Muscle of leg (tissue), 11 donors: ENCODE measurements around the gene CASZ1. TPM values are rescaled to one million over a fixed set of nuclear protein-coding genes. Genes with fewer than 3 reads are reported as not detected.

Source experiments
- DNase-seq: peaks from one replicate; pipeline ENCODE4 v3.0.0; 2013
- H3K27ac ChIP-seq: one replicate; pipeline ENCODE4 v1.5.1; 2013; ENCODE audit warnings: mild to moderate bottlenecking, low read length, control low read depth
- H3K27me3 ChIP-seq: one replicate; pipeline ENCODE4 v1.6.1; 2013; ENCODE audit warnings: low read length; ENCODE audit not compliant: control insufficient read depth, insufficient read depth
- H3K36me3 ChIP-seq: one replicate; pipeline ENCODE4 v1.6.1; 2013; ENCODE audit warnings: low read length; ENCODE audit not compliant: control insufficient read depth, insufficient read depth
- H3K4me1 ChIP-seq: one replicate; pipeline ENCODE4 v1.6.1; 2013; ENCODE audit warnings: low read length; ENCODE audit not compliant: control insufficient read depth, insufficient read depth
- H3K4me3 ChIP-seq: one replicate; pipeline ENCODE4 v1.5.1; 2013; ENCODE audit warnings: low read length, control low read depth
- H3K9me3 ChIP-seq: replicated peaks from 2 replicates; pipeline ENCODE4 v1.6.1; 2013; ENCODE audit warnings: low read depth, low read length; ENCODE audit not compliant: control insufficient read depth
- WGBS: methylation state at CpG from one replicate; pipeline ENCODE4 v1.1.5; 2013; ENCODE audit warnings: missing lambda C conversion rate; ENCODE audit not compliant: insufficient coverage; 5-methylcytosine and 5-hydroxymethylcytosine counted together
- polyA plus RNA-seq, 8 donors: library from polyadenylated mRNA; unstranded; fragments of 120-200 nt; gene quantifications; one replicate each; pipeline versions ENCODE4 v1.2.1 to v1.2.3, GENCODE V29; 2013; ENCODE audit warnings: inconsistent platforms in 1 of 8, low replicate concordance in 1 of 8; ENCODE audit not compliant: insufficient read length in 8 of 8, insufficient read depth in 1 of 8
- total RNA-seq: library from RNA; stranded (reverse); fragments of 120-200 nt; gene quantifications from one replicate; pipeline ENCODE4 v1.2.4, GENCODE V29; 2013

The CASZ1 gene
- total and polyA plus RNA-seq, 9 donors = 30.8 to 68.4 (median 45.3) TPM

DNA sequence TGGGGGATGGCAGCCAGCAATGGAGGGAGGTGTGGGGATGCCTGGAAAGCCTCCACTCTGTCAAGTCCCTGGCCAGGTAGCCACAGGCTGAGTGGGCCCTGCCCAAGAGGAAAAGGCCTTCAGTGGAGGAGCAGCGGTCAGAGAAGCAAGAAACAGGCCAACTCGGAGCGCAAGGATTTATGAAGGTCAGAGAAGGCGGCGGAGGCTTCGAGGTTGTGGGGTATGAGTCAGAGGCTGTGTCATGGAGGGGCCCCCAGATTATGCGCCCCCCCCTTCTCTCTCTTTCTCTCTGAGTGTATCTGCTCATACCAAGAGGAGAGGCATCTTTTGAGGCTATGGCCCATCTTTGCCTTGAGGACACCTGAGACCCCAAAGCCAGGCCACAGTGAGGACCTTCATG is 99.5 kb downstream of the CASZ1 start:
- DNase-seq = no peak
- peaks cover 29% of the 10 kb centered on the region for H3K4me1 ChIP-seq
- H3K4me3 ChIP-seq = no peak overlapping the region
- H3K27ac ChIP-seq = no peak overlapping the region
- 76% methylated on average over 2 of the region's 7 CpGs for WGBS
- H3K36me3 ChIP-seq = no peaks in the 10 kb centered on the region
- H3K9me3 ChIP-seq = no peaks in the 10 kb centered on the region
- peaks cover 16% of the 10 kb centered on the region for H3K27me3 ChIP-seq

- H3K9me3 ChIP-seq = no peaks in the 10 kb centered on the region
- under 1% methylated on average over 116 of the region's 126 CpGs for WGBS
- peaks cover 10% of the 10 kb centered on the region for H3K27me3 ChIP-seq
- no peak overlapping the region for H3K27ac ChIP-seq
- H3K36me3 ChIP-seq = peaks cover 7% of the 10 kb centered on the region
- peak; percentile 95 for DNase-seq
- peaks cover 37% of the 10 kb centered on the region for H3K4me1 ChIP-seq
- no peak overlapping the region for H3K4me3 ChIP-seq
Observed at GRCh38 chr1:10694633-10695627, 101.5 kb downstream of the CASZ1 start.

DNA sequence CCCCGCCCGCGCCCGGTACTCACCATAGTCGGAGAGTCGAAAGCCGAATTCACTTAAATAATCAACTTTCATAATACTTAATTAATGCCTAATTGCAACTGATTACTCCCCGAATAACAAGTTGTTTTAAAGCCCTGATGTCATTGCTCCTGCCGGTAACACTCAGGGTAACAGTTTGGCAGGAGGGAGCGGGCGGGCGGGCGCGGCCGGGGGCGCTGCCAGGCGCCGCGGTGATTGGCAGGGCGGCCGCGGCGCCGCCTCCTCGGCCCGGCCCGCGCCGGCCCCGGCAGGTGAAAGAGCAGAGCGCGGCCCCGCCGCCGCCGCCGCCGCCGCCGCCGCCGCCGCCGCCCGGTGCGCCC is 102.2 kb downstream of the CASZ1 start:
- H3K4me3 ChIP-seq = peak overlapping the region; percentile 51
- peaks cover 10% of the 10 kb centered on the region for H3K27me3 ChIP-seq
- WGBS = under 1% methylated on average over 46 of the region's 46 CpGs
- peak; percentile 48 for DNase-seq
- H3K4me1 ChIP-seq = peaks cover 43% of the 10 kb centered on the region
- no peaks in the 10 kb centered on the region for H3K9me3 ChIP-seq
- peak overlapping the region; percentile 55 for H3K27ac ChIP-seq
- H3K36me3 ChIP-seq = peaks cover 7% of the 10 kb centered on the region

DNA sequence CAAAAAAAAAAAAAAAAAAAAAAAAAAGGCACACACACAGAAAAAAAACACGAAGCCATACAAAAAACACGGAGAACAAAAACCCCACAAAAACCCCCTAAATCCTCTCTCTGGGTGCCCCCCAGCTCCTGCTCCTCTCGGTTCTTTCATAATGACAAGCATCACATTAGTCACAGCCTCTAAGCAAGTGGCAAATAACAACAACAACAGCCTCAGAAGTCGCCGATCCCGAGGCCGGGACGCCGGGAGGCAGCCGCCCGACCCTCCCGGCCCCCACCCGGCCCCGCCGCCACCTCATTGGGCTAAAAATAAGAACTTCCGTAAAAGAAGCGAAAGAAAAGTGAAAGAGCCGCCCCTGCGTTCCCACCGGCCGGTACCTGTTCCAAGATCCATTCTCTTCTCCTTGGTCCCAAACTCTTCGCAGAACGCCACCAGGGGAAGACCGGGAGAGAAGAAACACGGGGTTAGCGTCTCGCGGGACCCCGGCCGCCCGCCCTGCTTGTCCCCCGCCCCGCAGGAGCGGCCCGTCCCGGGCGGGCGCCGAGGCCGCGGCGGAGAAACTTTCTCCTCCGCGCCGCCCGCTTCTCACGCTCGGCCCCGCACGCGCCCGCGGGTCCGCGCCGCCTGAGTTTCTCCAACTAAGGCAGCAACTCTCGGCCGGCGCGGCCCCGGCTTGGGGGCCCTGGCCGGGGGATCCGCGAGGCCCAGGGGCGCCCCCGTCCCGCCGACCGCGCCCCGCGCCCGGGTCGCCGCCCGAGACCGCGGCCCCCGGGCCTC is 102.8 kb downstream of the CASZ1 start:
- peaks cover 7% of the 10 kb centered on the region for H3K36me3 ChIP-seq
- WGBS = under 1% methylated on average over 75 of the region's 79 CpGs
- peak overlapping the region; percentile 51 for H3K4me3 ChIP-seq
- peaks cover 49% of the 10 kb centered on the region for H3K4me1 ChIP-seq
- H3K9me3 ChIP-seq = no peaks in the 10 kb centered on the region
- peaks cover 10% of the 10 kb centered on the region for H3K27me3 ChIP-seq
- peak; percentile 62 for DNase-seq
- peak overlapping the region; percentile 69 for H3K27ac ChIP-seq

DNA sequence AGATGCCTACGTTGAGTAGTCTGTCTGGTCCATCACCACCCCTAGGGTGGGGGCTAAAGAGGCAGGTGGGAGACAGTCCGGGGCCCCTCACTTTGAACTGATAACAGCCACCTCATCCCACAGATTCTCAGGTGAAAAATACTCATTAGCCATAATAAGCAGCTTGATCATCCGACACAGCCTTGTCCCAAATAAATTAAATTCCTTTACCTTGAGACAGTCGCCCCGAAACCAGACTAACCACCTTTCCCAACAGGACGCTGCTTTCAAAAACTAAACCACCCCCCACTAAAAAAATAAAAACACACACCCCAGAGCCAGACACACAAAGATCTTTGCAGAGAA is 103.3 kb downstream of the CASZ1 start:
- peak overlapping the region; percentile 51 for H3K4me3 ChIP-seq
- no peak for DNase-seq
- peaks cover 55% of the 10 kb centered on the region for H3K4me1 ChIP-seq
- H3K27me3 ChIP-seq = peaks cover 7% of the 10 kb centered on the region
- peaks cover 9% of the 10 kb centered on the region for H3K36me3 ChIP-seq
- H3K27ac ChIP-seq = no peak overlapping the region
- no peaks in the 10 kb centered on the region for H3K9me3 ChIP-seq
- WGBS = 95% methylated on average over 4 of the region's 6 CpGs

- Histone ChIP-seq H3K4me1 (peaks cover 61% of the 10 kb centered on the region), H3K9me3 (no peaks in the 10 kb centered on the region), H3K27ac (no peak overlapping the region), H3K36me3 (peaks cover 14% of the 10 kb centered on the region), H3K27me3 (peaks cover 7% of the 10 kb centered on the region), H3K4me3 (no peak overlapping the region)
- 75% methylated on average over 5 of the region's 13 CpGs for WGBS
- no peak for DNase-seq
Observed at GRCh38 chr1:10692401-10693021, 103.9 kb downstream of the CASZ1 start.

GRCh38 chr1:10691740-10692125 is 104.7 kb downstream of the CASZ1 start:
- H3K27ac ChIP-seq = no peak overlapping the region
- WGBS = no CpG with 5 or more reads among the region's 1 CpG
- DNase-seq = no peak
- H3K9me3 ChIP-seq = no peaks in the 10 kb centered on the region
- no peak overlapping the region for H3K4me3 ChIP-seq
- H3K27me3 ChIP-seq = peaks cover 7% of the 10 kb centered on the region
- peaks cover 69% of the 10 kb centered on the region for H3K4me1 ChIP-seq
- H3K36me3 ChIP-seq = peaks cover 14% of the 10 kb centered on the region

GRCh38 chr1:10691075-10691739 is 105.2 kb downstream of the CASZ1 start:
- 86% methylated on average over 10 of the region's 17 CpGs for WGBS
- H3K4me1 ChIP-seq = peaks cover 72% of the 10 kb centered on the region
- no peak for DNase-seq
- H3K27me3 ChIP-seq = peaks cover 7% of the 10 kb centered on the region
- H3K9me3 ChIP-seq = no peaks in the 10 kb centered on the region
- peaks cover 14% of the 10 kb centered on the region for H3K36me3 ChIP-seq
- H3K4me3 ChIP-seq = no peak overlapping the region
- no peak overlapping the region for H3K27ac ChIP-seq

DNA sequence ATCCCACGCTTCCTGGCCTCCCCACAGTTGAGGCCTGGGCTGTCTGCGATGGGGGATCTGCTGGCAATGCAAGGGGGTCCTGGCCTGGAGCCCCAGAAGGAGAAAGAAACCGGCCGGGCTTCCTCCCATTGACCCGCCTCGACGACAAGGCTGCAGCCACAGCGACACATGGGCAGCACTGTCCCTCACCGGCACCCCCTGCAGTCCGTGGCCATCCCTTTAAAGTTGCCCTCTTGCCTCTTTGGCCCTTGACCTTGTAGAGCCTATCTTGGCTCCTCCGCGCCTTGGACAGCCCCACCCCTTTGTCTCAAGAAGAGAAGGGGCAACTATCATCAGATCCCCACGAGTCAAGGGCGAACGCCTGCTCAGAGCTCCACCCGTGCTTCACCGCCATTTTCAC is 106.0 kb downstream of the CASZ1 start:
- H3K4me3 ChIP-seq = no peak overlapping the region
- no peak overlapping the region for H3K27ac ChIP-seq
- WGBS = 84% methylated on average over 13 of the region's 17 CpGs
- peaks cover 72% of the 10 kb centered on the region for H3K4me1 ChIP-seq
- DNase-seq = no peak
- no peaks in the 10 kb centered on the region for H3K9me3 ChIP-seq
- peaks cover 3% of the 10 kb centered on the region for H3K27me3 ChIP-seq
- peaks cover 14% of the 10 kb centered on the region for H3K36me3 ChIP-seq
